MM.1S (cell line): Measurements from ENCODE around the gene FYN.
A peak's percentile ranks its signal among the peaks of the same experiment; 100 is the strongest.

Experiments
- DNase-seq: peaks from one replicate; pipeline ENCODE4 v3.0.0-alpha.2; 2015
- H2AFZ ChIP-seq: fragments of 300-600 bp; sonication (generic); 2 replicates; pipeline ENCODE4 v1.6.0; 2016; ENCODE audit warnings: antibody characterized with exemption, low read length
- H3F3A ChIP-seq: fragments of 300-600 bp; sonication (generic); 2 replicates; pipeline ENCODE4 v1.6.1; 2016; ENCODE audit warnings: mild to moderate bottlenecking, antibody characterized with exemption, low read length, moderate library complexity, mixed read lengths; ENCODE audit not compliant: insufficient read depth
- H3K27ac ChIP-seq: fragments of 300-600 bp; sonication (generic); 2 replicates; pipeline ENCODE4 v1.5.1; 2016; ENCODE audit warnings: mild to moderate bottlenecking, low read length
- H3K27me3 ChIP-seq: fragments of 300-600 bp; sonication (generic); replicated peaks from 2 replicates; pipeline ENCODE4 v1.6.0; 2016; ENCODE audit warnings: low read length; ENCODE audit not compliant: insufficient read depth
- H3K36me3 ChIP-seq: fragments of 300-600 bp; sonication (generic); replicated peaks from 2 replicates; pipeline ENCODE4 v1.6.1; 2016; ENCODE audit warnings: mild to moderate bottlenecking, low read length, mixed read lengths; ENCODE audit not compliant: insufficient read depth
- H3K4me1 ChIP-seq: fragments of 300-600 bp; sonication (generic); 2 replicates; pipeline ENCODE4 v1.6.1; 2016; ENCODE audit warnings: low read length, mixed read lengths
- H3K4me2 ChIP-seq: fragments of 300-600 bp; sonication (generic); 2 replicates; pipeline ENCODE4 v1.6.0; 2016; ENCODE audit warnings: low read depth, low read length
- H3K4me3 ChIP-seq: fragments of 300-600 bp; sonication (generic); 2 replicates; pipeline ENCODE4 v1.5.1; 2016; ENCODE audit warnings: low read length, mixed read lengths
- H3K79me2 ChIP-seq: fragments of 300-600 bp; sonication (generic); 2 replicates; pipeline ENCODE4 v1.6.1; 2016; ENCODE audit warnings: mixed run types, low read length, mixed read lengths
- H3K9ac ChIP-seq: fragments of 300-600 bp; sonication (generic); 2 replicates; pipeline ENCODE4 v1.6.1; 2016; ENCODE audit warnings: low read length, mixed read lengths
- H3K9me2 ChIP-seq: fragments of 300-600 bp; sonication (generic); replicated peaks from 2 replicates; pipeline ENCODE4 v1.6.1; 2016; ENCODE audit warnings: mild to moderate bottlenecking, low read length, mixed read lengths; ENCODE audit not compliant: insufficient read depth
- H3K9me3 ChIP-seq: fragments of 300-600 bp; sonication (generic); replicated peaks from 2 replicates; pipeline ENCODE4 v1.6.1; 2016; ENCODE audit warnings: mild to moderate bottlenecking, low read length, mixed read lengths; ENCODE audit not compliant: insufficient read depth
- H4K20me1 ChIP-seq: fragments of 300-600 bp; sonication (generic); 2 replicates; pipeline ENCODE4 v1.6.1; 2016; ENCODE audit warnings: mild to moderate bottlenecking, low read length, moderate library complexity, mixed read lengths; ENCODE audit not compliant: insufficient read depth
- CTCF ChIP-seq: fragments of 300-600 bp; sonication (generic); IDR thresholded peaks from 2 replicates; pipeline ENCODE4 v1.5.1; 2016; ENCODE audit warnings: antibody characterized with exemption, low read length, mixed read lengths
- EZH2 ChIP-seq: fragments of 300-600 bp; sonication (generic); optimal IDR thresholded peaks from 2 replicates; pipeline ENCODE3; 2017; ENCODE audit warnings: low read depth, mild to moderate bottlenecking, antibody characterized with exemption, low read length, mixed read lengths
- EZH2phosphoT487 ChIP-seq: fragments of 300-600 bp; sonication (generic); IDR thresholded peaks from 2 replicates; pipeline ENCODE4 v1.6.1; 2018; ENCODE audit warnings: antibody characterized with exemption, low read length

The FYN gene

GRCh38 chr6:111725446-111726112 is 147.7 kb downstream of the FYN start:
- no peak overlapping the region for H2AFZ ChIP-seq
- H3K4me3 ChIP-seq = no peak overlapping the region
- no peaks in the 10 kb centered on the region for H3K27me3 ChIP-seq
- no peaks in the 10 kb centered on the region for H3K9me3 ChIP-seq
- no peak for DNase-seq
- H3K4me1 ChIP-seq = peaks cover 15% of the 10 kb centered on the region
- no peak overlapping the region for H3K9ac ChIP-seq
- H3K9me2 ChIP-seq = no peaks in the 10 kb centered on the region
- no peaks in the 10 kb centered on the region for H4K20me1 ChIP-seq
- peaks cover 6% of the 10 kb centered on the region for H3F3A ChIP-seq
- no peak overlapping the region for H3K27ac ChIP-seq
- no peak overlapping the region for H3K4me2 ChIP-seq
- TF ChIP-seq CTCF = no peak
- no peak for TF ChIP-seq EZH2
- no peak for TF ChIP-seq EZH2phosphoT487
- no peaks in the 10 kb centered on the region for H3K36me3 ChIP-seq
- H3K79me2 ChIP-seq = no peaks in the 10 kb centered on the region

DNA sequence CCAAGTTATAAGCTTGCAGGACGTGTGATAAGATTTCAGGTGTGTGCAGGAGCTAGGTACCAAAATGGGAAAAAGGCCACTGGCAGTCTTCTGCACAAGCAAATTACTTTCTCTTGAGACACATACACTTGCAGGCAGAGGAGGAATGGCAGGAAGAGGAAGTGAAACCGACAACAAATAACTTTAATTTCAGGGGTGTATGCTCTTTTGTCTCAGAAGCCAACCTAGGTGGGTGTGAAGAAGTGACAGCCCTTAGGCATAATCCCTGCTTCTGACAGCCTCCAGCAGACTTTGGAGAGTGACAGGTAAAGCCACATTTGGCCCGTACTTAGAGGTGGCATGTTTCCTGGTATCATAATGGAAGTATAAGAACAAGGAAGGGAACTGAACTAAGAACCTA is 148.7 kb downstream of the FYN start:
- TF ChIP-seq EZH2 (no peak), EZH2phosphoT487 (no peak), CTCF (no peak)
- H3K36me3 ChIP-seq = no peaks in the 10 kb centered on the region
- no peaks in the 10 kb centered on the region for H3K79me2 ChIP-seq
- no peaks in the 10 kb centered on the region for H3K9me3 ChIP-seq
- H4K20me1 ChIP-seq = no peaks in the 10 kb centered on the region
- H3K9me2 ChIP-seq = no peaks in the 10 kb centered on the region
- H3K27me3 ChIP-seq = no peaks in the 10 kb centered on the region
- peaks cover 6% of the 10 kb centered on the region for H3F3A ChIP-seq
- no peak overlapping the region for H2AFZ ChIP-seq
- peaks cover 15% of the 10 kb centered on the region for H3K4me1 ChIP-seq
- H3K4me3 ChIP-seq = no peak overlapping the region
- no peak overlapping the region for H3K27ac ChIP-seq
- DNase-seq = peak; percentile 66
- H3K4me2 ChIP-seq = peak overlapping the region; percentile 37
- H3K9ac ChIP-seq = no peak overlapping the region

DNA sequence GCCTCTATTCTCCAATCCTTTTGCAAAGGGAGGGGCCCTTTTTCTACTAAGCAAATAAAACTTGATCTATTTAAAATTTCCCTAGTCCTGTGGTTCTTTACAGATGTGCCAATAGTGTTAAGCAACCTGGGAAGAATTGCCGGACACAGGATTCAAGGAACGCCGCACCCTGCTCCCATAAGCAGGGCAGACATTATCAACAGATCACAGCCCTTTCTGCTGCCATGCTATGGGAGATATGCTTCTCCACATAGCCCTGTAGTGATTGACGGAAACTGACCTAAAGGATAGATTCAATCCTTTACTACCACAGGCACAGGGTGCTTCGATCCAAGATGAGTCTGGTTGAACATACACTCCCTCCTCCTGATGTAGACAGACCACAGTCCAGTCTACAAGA is 149.2 kb downstream of the FYN start:
- Histone ChIP-seq H3K4me1 (peaks cover 15% of the 10 kb centered on the region), H3K9me2 (no peaks in the 10 kb centered on the region), H3K36me3 (no peaks in the 10 kb centered on the region), H3K4me3 (no peak overlapping the region), H3K9me3 (no peaks in the 10 kb centered on the region), H3F3A (peaks cover 6% of the 10 kb centered on the region), H3K4me2 (peak overlapping the region; percentile 37; the same call in 1 of the 2 replicates), H3K27me3 (no peaks in the 10 kb centered on the region), H4K20me1 (no peaks in the 10 kb centered on the region), H2AFZ (no peak overlapping the region), H3K27ac (no peak overlapping the region), H3K9ac (no peak overlapping the region), H3K79me2 (no peaks in the 10 kb centered on the region)
- no peak for DNase-seq
- TF ChIP-seq CTCF = no peak
- TF ChIP-seq EZH2 = no peak
- no peak for TF ChIP-seq EZH2phosphoT487
